Uterus (tissue), 4 donors: ENCODE measurements around the gene ATPAF1. TPM values are rescaled to one million over a fixed set of nuclear protein-coding genes. Genes with fewer than 3 reads are reported as not detected.
"Not testable (repeated sequence)": the region's sequence is repeated elsewhere in the genome, so short reads cannot be mapped to it uniquely, and the experiment has no call there.

Experiments used
- DNase-seq, 2 donors: peaks; one replicate each; pipeline ENCODE4 v3.0.0-alpha.2; 2019 to 2020
- H3K27ac ChIP-seq, 2 donors: fragments of 200-600 bp; sonication (generic); 1 replicate in 1 of 2; 2 replicates in 1 of 2; pipeline ENCODE4 v1.5.1; 2016 to 2018
- H3K27me3 ChIP-seq, 2 donors: fragments of 200-600 bp; sonication (generic); one replicate each; pipeline ENCODE4 v1.5.1; 2018 to 2019; ENCODE audit warnings: control low read depth in 1 of 2
- H3K36me3 ChIP-seq, 2 donors: fragments of 200-600 bp; sonication (generic); one replicate each; pipeline ENCODE4 v1.5.1; 2019; ENCODE audit warnings: control low read depth in 1 of 2
- H3K4me1 ChIP-seq, 2 donors: fragments of 200-600 bp; sonication (generic); one replicate each; pipeline ENCODE4 v1.5.1; 2018 to 2019; ENCODE audit warnings: control low read depth in 1 of 2
- H3K4me3 ChIP-seq, 2 donors: fragments of 200-600 bp; sonication (generic); 1 replicate in 1 of 2; 2 replicates in 1 of 2; pipeline ENCODE4 v1.5.1; 2018 to 2019; ENCODE audit warnings: mild to moderate bottlenecking in 1 of 2
- H3K9me3 ChIP-seq, 2 donors: fragments of 200-600 bp; sonication (generic); one replicate each; pipeline ENCODE4 v1.5.1; 2019; ENCODE audit warnings: control low read depth in 1 of 2
- CTCF ChIP-seq, 4 experiments: fragments of 200-600 bp in 2 of 4; fragments of 450-650 bp in 2 of 4; sonication (generic) in 2 of 4; IDR thresholded peaks; one replicate each; pipeline ENCODE4 v1.5.1; 2016 to 2019; ENCODE audit warnings: antibody characterized with exemption in 4 of 4, mild to moderate bottlenecking in 2 of 4, moderate library complexity in 1 of 4
- POLR2A ChIP-seq, 2 donors: fragments of 450-650 bp; IDR thresholded peaks; one replicate each; pipeline ENCODE4 v1.6.1; 2016; ENCODE audit warnings: antibody characterized with exemption in 2 of 2, mild to moderate bottlenecking in 1 of 2, moderate library complexity in 1 of 2
- intact Hi-C: fragments of 100-400 bp; cut with DNase I; formaldehyde crosslinking; loops from one replicate; pipeline ENCODE4 v1.15.1; 2023; ENCODE audit warnings: low total_unique reads
- total RNA-seq, 4 donors: library from RNA; depleted of rRNA in 3 of 4; stranded (reverse); fragments of >200 nt in 3 of 4; gene quantifications; one replicate each; pipeline versions ENCODE4 v1.1.0 to v1.2.4, GENCODE V29; 2014 to 2023
- donor health status: DM: yes; HTN: yes; CAD: no.

The ATPAF1 gene
- total RNA-seq, 4 donors from 2014 or later = 8.2 to 59.7 (median 40.8) TPM

- Histone ChIP-seq H3K4me1 (no peaks in the 10 kb centered on the region), H3K27ac (no peak overlapping the region), H3K4me3 (no peak overlapping the region), H3K36me3 (no peaks in the 10 kb centered on the region), H3K27me3 (no peaks in the 10 kb centered on the region), H3K9me3 (no peaks in the 10 kb centered on the region)
- intact Hi-C loops = no loop called here
- DNase-seq = no peak
- no peak for TF ChIP-seq CTCF (IDR thresholded peaks at IDR 0.05)
Measured at GRCh38 chr1:46659307-46659870, 8.8 kb downstream of the ATPAF1 start.

GRCh38 chr1:46657775-46658174, 10.4 kb downstream of the ATPAF1 start:
- no peak overlapping the region for H3K27ac ChIP-seq
- intact Hi-C loops = no loop called here
- H3K27me3 ChIP-seq = no peaks in the 10 kb centered on the region

GRCh38 chr1:46656643-46657042, 11.5 kb downstream of the ATPAF1 start:
- H3K27ac ChIP-seq = no peak overlapping the region
- H3K4me1 ChIP-seq = no peaks in the 10 kb centered on the region
- DNase-seq = no peak
- no peak overlapping the region for H3K4me3 ChIP-seq
- no peaks in the 10 kb centered on the region for H3K36me3 ChIP-seq
- no peaks in the 10 kb centered on the region for H3K9me3 ChIP-seq
- no peaks in the 10 kb centered on the region for H3K27me3 ChIP-seq
- intact Hi-C loops = no loop called here
- TF ChIP-seq CTCF (IDR thresholded peaks at IDR 0.05) (no peak), POLR2A (IDR thresholded peaks at IDR 0.05) (no peak)

More at GRCh38 chr1:46657775-46658174, 10.4 kb downstream of the ATPAF1 start:
- Histone ChIP-seq H3K9me3 (no peaks in the 10 kb centered on the region), H3K4me1 (no peaks in the 10 kb centered on the region), H3K4me3 (no peak overlapping the region), H3K36me3 (no peaks in the 10 kb centered on the region)
- TF ChIP-seq POLR2A (IDR thresholded peaks at IDR 0.05) = no peak
- DNase-seq = no peak

- H3K9me3 ChIP-seq = no peaks in the 10 kb centered on the region
- no peaks in the 10 kb centered on the region for H3K4me1 ChIP-seq
- TF ChIP-seq POLR2A (IDR thresholded peaks at IDR 0.05) (no peak), CTCF (IDR thresholded peaks at IDR 0.05) (no peak)
- DNase-seq = no peak
- intact Hi-C loops = no loop called here
- no peaks in the 10 kb centered on the region for H3K27me3 ChIP-seq
- no peak overlapping the region for H3K27ac ChIP-seq
- no peaks in the 10 kb centered on the region for H3K36me3 ChIP-seq
- H3K4me3 ChIP-seq = no peak overlapping the region
Measured at GRCh38 chr1:46655848-46656247, 12.3 kb downstream of the ATPAF1 start.

- H3K9me3 ChIP-seq, H3K27me3 ChIP-seq, H3K36me3 ChIP-seq, intact Hi-C loops, H3K4me3 ChIP-seq, H3K4me1 ChIP-seq, H3K27ac ChIP-seq, DNase-seq: not testable (repeated sequence)
Measured at GRCh38 chr1:46654698-46655097, 13.5 kb downstream of the ATPAF1 start.

GRCh38 chr1:46654012-46654411, 14.2 kb downstream of the ATPAF1 start:
- intact Hi-C loops = no loop called here
- Histone ChIP-seq H3K27ac (peak overlapping the region; percentile 47 to 72), H3K4me3 (no peak overlapping the region), H3K27me3 (no peaks in the 10 kb centered on the region), H3K36me3 (no peaks in the 10 kb centered on the region), H3K9me3 (peaks cover 0 to 3% of the 10 kb centered on the region in 2 donors), H3K4me1 (no peaks in the 10 kb centered on the region)
- no peak for DNase-seq
- TF ChIP-seq CTCF (IDR thresholded peaks at IDR 0.05) (no peak), POLR2A (IDR thresholded peaks at IDR 0.05) (no peak)
